GM23248 (cell line): ENCODE measurements around the gene RAB31. TPM values are rescaled to one million over a fixed set of nuclear protein-coding genes. Genes with fewer than 3 reads are reported as not detected.

ENCODE experiments used
- DNase-seq: peaks from one replicate; pipeline ENCODE4 v3.0.0-alpha.2; 2015
- H2AFZ ChIP-seq: fragments of 200-600 bp; sonication (generic); 2 replicates; pipeline ENCODE4 v1.6.1; 2016; ENCODE audit warnings: antibody characterized with exemption
- H3F3A ChIP-seq: fragments of 200-600 bp; sonication (generic); 2 replicates; pipeline ENCODE4 v1.6.1; 2016; ENCODE audit warnings: mild to moderate bottlenecking, antibody characterized with exemption, mixed run types; ENCODE audit not compliant: insufficient read depth
- H3K27ac ChIP-seq: fragments of 200-600 bp; sonication (generic); 2 replicates; pipeline ENCODE4 v1.5.1; 2016; ENCODE audit warnings: mild to moderate bottlenecking
- H3K27me3 ChIP-seq: fragments of 200-600 bp; sonication (generic); replicated peaks from 2 replicates; pipeline ENCODE4 v1.6.1; 2016; ENCODE audit warnings: mild to moderate bottlenecking; ENCODE audit not compliant: insufficient read depth
- H3K36me3 ChIP-seq: fragments of 200-600 bp; sonication (generic); 2 replicates; pipeline ENCODE4 v1.6.1; 2016; ENCODE audit warnings: low read depth, mild to moderate bottlenecking
- H3K4me1 ChIP-seq: fragments of 200-600 bp; sonication (generic); 2 replicates; pipeline ENCODE4 v1.6.1; 2016; ENCODE audit warnings: mild to moderate bottlenecking; ENCODE audit not compliant: insufficient read depth
- H3K4me2 ChIP-seq: fragments of 200-600 bp; sonication (generic); one replicate; pipeline ENCODE4 v1.6.1; 2016; ENCODE audit warnings: mild to moderate bottlenecking; ENCODE audit not compliant: unreplicated experiment
- H3K4me3 ChIP-seq: fragments of 200-600 bp; sonication (generic); 2 replicates; pipeline ENCODE4 v1.5.1; 2016; ENCODE audit warnings: mild to moderate bottlenecking
- H3K79me2 ChIP-seq: fragments of 200-600 bp; sonication (generic); 2 replicates; pipeline ENCODE4 v1.6.1; 2016; ENCODE audit warnings: mild to moderate bottlenecking; ENCODE audit not compliant: insufficient read depth
- H3K9ac ChIP-seq: fragments of 200-600 bp; sonication (generic); 2 replicates; pipeline ENCODE4 v1.6.1; 2016; ENCODE audit warnings: mild to moderate bottlenecking
- H3K9me2 ChIP-seq: fragments of 200-600 bp; sonication (generic); 2 replicates; pipeline ENCODE4 v1.6.1; 2016; ENCODE audit warnings: mixed run types, mild to moderate bottlenecking, moderate library complexity; ENCODE audit not compliant: insufficient read depth
- H3K9me3 ChIP-seq: fragments of 200-600 bp; sonication (generic); one replicate; pipeline ENCODE4 v1.6.1; 2017; ENCODE audit warnings: low read depth
- H4K20me1 ChIP-seq: fragments of 200-600 bp; sonication (generic); 2 replicates; pipeline ENCODE4 v1.6.0; 2016; ENCODE audit not compliant: insufficient read depth
- EZH2 ChIP-seq: fragments of 200-600 bp; sonication (generic); IDR thresholded peaks from 2 replicates; pipeline ENCODE4 v1.6.1; 2018; ENCODE audit warnings: antibody characterized with exemption, mild to moderate bottlenecking; ENCODE audit not compliant: insufficient read depth, poor library complexity, severe bottlenecking
- EZH2phosphoT487 ChIP-seq: fragments of 200-600 bp; sonication (generic); IDR thresholded peaks from 2 replicates; pipeline ENCODE4 v1.6.1; 2018; ENCODE audit warnings: antibody characterized with exemption, moderate library complexity, mild to moderate bottlenecking, low read depth; ENCODE audit not compliant: insufficient read depth
- WGBS, 2 experiments: methylation state at CpG; one replicate each; pipeline ENCODE4 v1.1.6; 2015 to 2017; ENCODE audit warnings: low lambda C conversion rate in 2 of 2, low coverage in 1 of 2; ENCODE audit errors: missing lambda C conversion rate in 2 of 2; 5-methylcytosine and 5-hydroxymethylcytosine counted together
- in situ Hi-C: fragments of 300-500 bp; cut with MboI; formaldehyde crosslinking; loops from 2 replicates; pipeline ENCODE4 v1.15.0; 2020
- polyA plus RNA-seq: library from polyadenylated mRNA; unstranded; fragments of >200 nt; fragmentation: Nextera tagmentation; extraction: Ambion mirVana; gene quantifications from 2 replicates; pipeline ENCODE4 v1.2.1, GENCODE V29; 2016
- total RNA-seq: library from RNA; depleted of rRNA; stranded (reverse); fragments of >200 nt; shearing (Covaris generic); gene quantifications from 2 replicates; pipeline ENCODE4 v1.2.3, GENCODE V29; 2014

The RAB31 gene
- total and polyA plus RNA-seq, 2 experiments from 2014 or later, result 49.2 to 144 TPM

DNA sequence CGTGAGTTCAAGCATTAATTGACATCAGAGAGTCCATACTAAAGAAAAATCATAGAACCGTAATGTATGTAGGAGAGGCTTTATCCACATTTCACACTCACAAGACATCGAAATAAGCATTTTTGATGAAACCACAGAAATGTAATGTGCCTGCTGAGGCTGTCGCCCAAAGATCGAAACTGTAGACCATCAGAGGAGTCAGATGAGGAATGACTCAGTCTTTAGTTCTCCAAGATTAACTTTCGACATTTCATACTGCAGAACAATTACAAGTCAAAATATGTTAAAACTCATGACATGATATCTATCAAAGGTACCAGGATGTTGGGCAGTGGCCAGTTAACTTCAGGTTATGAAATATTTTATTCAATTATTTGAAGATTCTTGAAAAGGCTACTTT lies 79.6 kb downstream of the RAB31 start:
- Histone ChIP-seq H3K4me2 (no peak overlapping the region), H3F3A (peaks cover 14% of the 10 kb centered on the region), H3K9me3 (no peaks in the 10 kb centered on the region), H4K20me1 (no peaks in the 10 kb centered on the region), H3K4me3 (no peak overlapping the region), H3K79me2 (peaks cover 34% of the 10 kb centered on the region; the same call in 1 of the 2 replicates), H3K27ac (no peak overlapping the region), H3K27me3 (no peaks in the 10 kb centered on the region), H3K9me2 (no peaks in the 10 kb centered on the region; the same call in 1 of the 2 replicates), H3K9ac (no peak overlapping the region), H3K36me3 (no peaks in the 10 kb centered on the region), H2AFZ (no peak overlapping the region), H3K4me1 (peaks cover 5% of the 10 kb centered on the region)
- in situ Hi-C loops, result no loop called here
- peak; percentile 29 for DNase-seq
- WGBS, 2 experiments, result 90% methylated on average over 6 of the region's 6 CpGs
- TF ChIP-seq EZH2 (no peak), EZH2phosphoT487 (no peak)

GRCh38 chr18:9788140-9788539 lies 80.0 kb downstream of the RAB31 start:
- Histone ChIP-seq H3F3A (peaks cover 10% of the 10 kb centered on the region), H3K9ac (no peak overlapping the region), H3K9me2 (no peaks in the 10 kb centered on the region; the same call in 1 of the 2 replicates), H2AFZ (no peak overlapping the region), H3K79me2 (peaks cover 34% of the 10 kb centered on the region; the same call in 1 of the 2 replicates), H3K36me3 (no peaks in the 10 kb centered on the region), H3K4me2 (no peak overlapping the region), H3K27ac (no peak overlapping the region), H3K4me1 (0 out of 2 replicates have a peak, but pooled peaks cover under 1% of the 10 kb centered on the region), H4K20me1 (no peaks in the 10 kb centered on the region), H3K27me3 (no peaks in the 10 kb centered on the region), H3K4me3 (no peak overlapping the region), H3K9me3 (no peaks in the 10 kb centered on the region)
- in situ Hi-C loops, result no loop called here
- WGBS, 2 experiments, result 95 to 100% methylated on average over 1 of the region's 1 CpG
- DNase-seq, result no peak
- no peak for TF ChIP-seq EZH2
- TF ChIP-seq EZH2phosphoT487, result no peak

GRCh38 chr18:9788860-9789259 lies 80.8 kb downstream of the RAB31 start:
- peaks cover 34% of the 10 kb centered on the region; the same call in 1 of the 2 replicates for H3K79me2 ChIP-seq
- no peaks in the 10 kb centered on the region for H3K4me1 ChIP-seq
- H3K27me3 ChIP-seq, result no peaks in the 10 kb centered on the region
- H4K20me1 ChIP-seq, result no peaks in the 10 kb centered on the region
- DNase-seq, result no peak
- in situ Hi-C loops, result no loop called here
- TF ChIP-seq EZH2, result no peak
- TF ChIP-seq EZH2phosphoT487, result no peak
- no peak overlapping the region for H3K27ac ChIP-seq
- H3F3A ChIP-seq, result peaks cover 4% of the 10 kb centered on the region; the same call in 1 of the 2 replicates
- no peak overlapping the region for H3K4me2 ChIP-seq
- H3K9ac ChIP-seq, result no peak overlapping the region
- H3K9me3 ChIP-seq, result no peaks in the 10 kb centered on the region
- H2AFZ ChIP-seq, result no peak overlapping the region
- H3K4me3 ChIP-seq, result no peak overlapping the region
- H3K9me2 ChIP-seq, result no peaks in the 10 kb centered on the region; the same call in 1 of the 2 replicates
- WGBS, 2 experiments, result 100% methylated on average over 2 of the region's 2 CpGs
- H3K36me3 ChIP-seq, result no peaks in the 10 kb centered on the region

DNA sequence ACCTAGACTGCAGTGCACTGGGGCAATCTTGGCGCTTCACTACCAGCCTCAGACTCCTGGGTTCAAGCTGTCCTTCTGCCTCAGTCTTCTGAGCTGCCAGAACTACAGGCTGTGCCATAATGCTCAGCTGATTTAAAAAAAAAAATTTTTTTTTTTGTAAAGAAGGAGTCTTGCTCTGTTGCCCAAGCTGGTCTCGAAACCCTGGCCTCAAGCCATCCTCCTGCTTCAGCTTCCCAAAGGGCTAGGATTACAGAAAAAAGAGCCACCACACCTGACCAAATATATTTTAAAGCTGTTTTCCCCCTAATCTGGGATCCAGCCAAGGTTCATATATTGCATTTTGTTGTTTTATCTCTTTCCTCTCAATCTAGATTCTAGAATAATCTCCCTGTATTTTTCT lies 82.2 kb downstream of the RAB31 start:
- Histone ChIP-seq H3K36me3 (no peaks in the 10 kb centered on the region), H3K9me3 (no peaks in the 10 kb centered on the region)

More for the DNA sequence above, 82.2 kb downstream of the RAB31 start:
- Histone ChIP-seq H4K20me1 (no peaks in the 10 kb centered on the region), H3K79me2 (peaks cover 27% of the 10 kb centered on the region; the same call in 1 of the 2 replicates), H3K27me3 (no peaks in the 10 kb centered on the region), H3K4me1 (no peaks in the 10 kb centered on the region), H3K4me3 (no peak overlapping the region), H3K27ac (no peak overlapping the region), H2AFZ (no peak overlapping the region), H3K9ac (no peak overlapping the region), H3F3A (peaks cover 4% of the 10 kb centered on the region; the same call in 1 of the 2 replicates), H3K9me2 (no peaks in the 10 kb centered on the region; the same call in 1 of the 2 replicates), H3K4me2 (no peak overlapping the region)
- DNase-seq, result no peak
- WGBS, 2 experiments, result 93 to 95% methylated on average over 2 of the region's 2 CpGs
- TF ChIP-seq EZH2 (no peak), EZH2phosphoT487 (no peak)
- in situ Hi-C loops, result no loop called here
